GM12892 (cell line): ENCODE data around the gene ZNF425.
A peak's percentile ranks its signal among the peaks of the same experiment; 100 is the strongest.

Experiments
- DNase-seq: peaks from one replicate; pipeline ENCODE4 v3.0.0; 2011; ENCODE audit not compliant: insufficient read length
- FAIRE-seq: peaks from 2 replicates; lab custom pipeline; 2011; peaks lifted over from hg19 to GRCh38; lab: Jason Lieb, UNC
- POLR2A ChIP-seq: IDR thresholded peaks from 2 replicates; pipeline ENCODE4 v1.6.1; 2011; ENCODE audit warnings: low read depth, low read length, control low read depth
- POLR2AphosphoS5 ChIP-seq: IDR thresholded peaks from 2 replicates; pipeline ENCODE4 v1.6.1; 2011; ENCODE audit warnings: low read depth, low read length, control low read depth
- TAF1 ChIP-seq: IDR thresholded peaks from 2 replicates; pipeline ENCODE4 v1.6.1; 2011; ENCODE audit warnings: low read depth, mild to moderate bottlenecking, control low read depth, low read length, borderline replicate concordance

Gene ZNF425

GRCh38 chr7:149090397-149091195 is 35.5 kb downstream of the ZNF425 start, which contains the start of gene ZNF786:
Gene ZNF786 (minus strand): TSS chr7:149090718. CDS start chr7:149090640, 78 bp downstream.
- TF ChIP-seq TAF1 = peak; percentile 65
- TF ChIP-seq POLR2A = peak; percentile 95
- TF ChIP-seq POLR2AphosphoS5 = peak; percentile 84; the same call in 1 of the 2 replicates
- FAIRE-seq (peak; percentile 99), DNase-seq (peak; percentile 85)

- no peak for DNase-seq
- TF ChIP-seq TAF1 = no peak
- TF ChIP-seq POLR2A = no peak
- no peak for TF ChIP-seq POLR2AphosphoS5
- no peak for FAIRE-seq
Observed at GRCh38 chr7:149087376-149087775, 38.7 kb downstream of the ZNF425 start.

GRCh38 chr7:149085866-149086265 is 40.3 kb downstream of the ZNF425 start:
- FAIRE-seq (no peak), DNase-seq (no peak)
- no peak for TF ChIP-seq POLR2AphosphoS5
- TF ChIP-seq POLR2A = no peak
- TF ChIP-seq TAF1 = no peak

- no peak for DNase-seq
- no peak for FAIRE-seq
- TF ChIP-seq POLR2AphosphoS5 (no peak), POLR2A (no peak), TAF1 (no peak)
Observed at GRCh38 chr7:149084407-149084806, 41.7 kb downstream of the ZNF425 start.

- TF ChIP-seq POLR2A (no peak), POLR2AphosphoS5 (no peak), TAF1 (no peak)
- DNase-seq (no peak), FAIRE-seq (no peak)
Observed at GRCh38 chr7:149081914-149082313, 44.2 kb downstream of the ZNF425 start.

- DNase-seq (no peak), FAIRE-seq (no peak)
- no peak for TF ChIP-seq TAF1
Observed at GRCh38 chr7:149077594-149077993, 48.5 kb downstream of the ZNF425 start.

- DNase-seq = no peak
- FAIRE-seq = no peak
- TF ChIP-seq POLR2AphosphoS5 (no peak), POLR2A (no peak), TAF1 (no peak)
Observed at GRCh38 chr7:149075286-149075685, 50.8 kb downstream of the ZNF425 start.

- DNase-seq (no peak), FAIRE-seq (no peak)
- TF ChIP-seq POLR2A (no peak), TAF1 (no peak)
Observed at GRCh38 chr7:149074116-149074885, 51.8 kb downstream of the ZNF425 start.

- no peak for FAIRE-seq
- TF ChIP-seq POLR2A = no peak
- TF ChIP-seq TAF1 = no peak
- no peak for TF ChIP-seq POLR2AphosphoS5
Observed at GRCh38 chr7:149072438-149072775, 53.7 kb downstream of the ZNF425 start.

GRCh38 chr7:149071641-149072437 is 54.3 kb downstream of the ZNF425 start:
- no peak for DNase-seq

More at GRCh38 chr7:149072438-149072775, 53.7 kb downstream of the ZNF425 start:
- DNase-seq = no peak

GRCh38 chr7:149071182-149071635 is 54.9 kb downstream of the ZNF425 start:
- TF ChIP-seq POLR2A (no peak), TAF1 (no peak), POLR2AphosphoS5 (no peak)
- no peak for DNase-seq
- FAIRE-seq = no peak

More at GRCh38 chr7:149071641-149072437, 54.3 kb downstream of the ZNF425 start:
- no peak for FAIRE-seq
- TF ChIP-seq TAF1 (no peak), POLR2AphosphoS5 (no peak), POLR2A (no peak)
